Sciatic nerve (tissue), 2 donors: ENCODE results near the gene ELMO3. TPM values are rescaled to one million over a fixed set of nuclear protein-coding genes. Genes with fewer than 3 reads are reported as not detected.

ENCODE experiments used
- ATAC-seq: fragments of 200-7000 bp; cut with Tn5 transposase; one replicate; pipeline ENCODE4 v1.9.1; 2020; ENCODE audit warnings: mild to moderate bottlenecking, moderate library complexity
- DNase-seq: peaks from one replicate; pipeline ENCODE4 v3.0.0-alpha.2; 2020; ENCODE audit warnings: low spot score
- intact Hi-C: fragments of 100-400 bp; cut with DNase I; formaldehyde crosslinking; loops from one replicate; pipeline ENCODE4 v1.14.2; 2022
- total RNA-seq: library from RNA; stranded (reverse); fragmentation: NEBNext Ultra II Directional; extraction: Animal tissue kit (Norgen Biotek cat#: 25700); gene quantifications from one replicate; pipeline ENCODE4 v1.2.1, GENCODE V29; 2021
- donor health status: DM: no; HTN: no; CAD: no.
- donor health status: DM: no; HTN: no; CAD: no.

Gene ELMO3
- total RNA-seq, 1 donor from 2014 or later: 2.0 TPM

DNA sequence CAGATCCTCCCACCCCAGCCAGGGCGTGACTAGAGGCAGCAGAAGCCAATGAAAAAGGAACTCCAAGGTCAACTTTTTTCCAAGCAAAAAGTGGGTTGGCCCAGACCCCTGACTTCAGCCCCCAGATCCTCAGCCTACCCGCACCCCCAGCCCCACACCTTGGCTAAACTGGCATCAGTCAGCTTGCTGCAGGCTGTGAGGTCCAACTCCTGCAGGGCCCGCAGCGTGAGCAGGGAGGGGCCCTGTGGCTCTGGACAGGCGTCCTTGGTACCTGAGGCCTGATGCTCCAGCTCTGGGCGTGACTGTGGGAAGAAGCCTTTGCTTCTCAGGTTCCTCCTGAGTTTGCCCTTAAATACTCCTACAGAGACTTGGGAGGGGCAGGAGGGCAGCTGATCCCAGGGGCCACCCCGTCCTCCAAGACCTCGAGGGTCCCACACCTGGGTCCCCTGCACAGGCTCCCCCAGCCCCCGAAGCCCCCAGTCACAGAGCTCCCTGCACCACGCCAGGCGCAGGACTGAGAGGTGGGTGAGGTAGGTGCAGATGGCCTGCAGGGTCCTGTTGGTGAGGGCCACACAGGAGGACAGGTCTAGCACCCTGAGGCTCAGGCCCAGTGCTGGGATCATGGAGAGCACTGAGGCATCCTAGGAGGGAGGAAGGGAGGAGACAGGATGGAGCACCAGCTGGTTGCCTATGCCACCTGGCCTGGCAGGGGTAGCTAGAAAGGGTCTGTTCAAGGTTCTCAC lies 9.4 kb downstream of the ELMO3 start:
- intact Hi-C loops: no loop called here
- no peak for DNase-seq
- no peak for ATAC-seq

DNA sequence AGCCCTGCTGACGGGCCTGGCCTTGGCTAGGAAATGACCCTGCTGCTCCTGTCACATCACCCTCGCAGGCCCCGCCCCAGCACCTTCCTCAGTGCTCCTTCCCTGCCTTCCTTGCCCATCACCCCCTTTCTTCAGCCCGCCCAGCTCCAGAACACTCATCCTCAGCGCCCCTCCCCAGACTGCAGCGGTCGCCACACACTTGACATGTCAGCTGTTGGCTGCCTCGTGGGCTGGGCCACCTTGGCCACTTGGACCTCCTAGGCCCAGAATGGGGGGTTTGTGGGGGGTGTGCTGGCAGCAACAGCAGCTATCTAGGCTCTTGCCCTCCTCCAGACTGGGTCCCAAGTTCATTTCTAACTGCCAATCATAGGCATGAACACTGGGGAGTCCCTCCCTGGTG lies 10.6 kb downstream of the ELMO3 start:
- no peak for ATAC-seq
- intact Hi-C loops: no loop called here
- DNase-seq: no peak

DNA sequence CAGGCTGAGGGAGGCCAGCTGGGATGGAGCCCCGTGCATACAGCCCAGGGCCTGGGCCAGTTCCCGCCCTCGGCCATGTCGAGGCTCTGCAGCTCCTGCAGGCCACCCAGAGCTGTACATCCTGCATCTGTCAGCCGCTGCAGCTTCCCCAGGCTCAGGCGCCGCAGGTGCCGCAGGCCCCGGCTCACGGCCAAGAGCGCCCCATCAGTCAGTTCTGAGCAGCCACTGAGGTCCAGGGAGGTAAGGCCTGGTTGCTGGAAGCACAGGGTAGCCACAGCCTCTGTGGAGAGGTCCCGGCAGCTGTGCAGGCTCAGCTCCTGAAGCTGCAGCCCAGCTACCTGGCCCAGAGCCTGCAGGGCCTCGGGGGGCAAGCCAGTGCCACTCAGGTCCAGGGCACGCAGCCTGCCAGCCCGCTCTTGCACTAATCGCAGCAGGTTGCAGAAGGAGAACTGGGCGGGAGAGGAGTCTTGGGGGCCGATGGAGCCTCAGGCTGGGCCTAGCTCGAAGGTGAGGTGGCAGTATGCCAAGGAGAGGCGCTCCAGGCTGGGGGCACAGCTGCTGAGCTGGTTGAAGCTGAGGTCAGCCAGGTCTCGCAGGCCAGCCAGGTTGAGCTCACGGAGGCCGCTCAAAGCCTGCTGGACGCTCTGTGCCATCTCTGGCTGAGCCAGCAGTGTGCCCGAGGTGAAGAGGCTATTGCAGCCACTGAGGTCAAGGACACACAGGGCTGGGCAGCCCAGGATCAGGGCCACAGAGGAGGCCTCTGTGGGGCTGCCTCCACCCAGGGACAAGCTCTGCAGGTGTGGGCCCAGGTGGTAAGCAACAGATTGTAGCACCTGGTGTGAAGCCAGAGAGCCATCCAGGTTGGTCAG lies 11.4 kb downstream of the ELMO3 start:
- intact Hi-C loops: no loop called here
- ATAC-seq: no peak
- no peak for DNase-seq

DNA sequence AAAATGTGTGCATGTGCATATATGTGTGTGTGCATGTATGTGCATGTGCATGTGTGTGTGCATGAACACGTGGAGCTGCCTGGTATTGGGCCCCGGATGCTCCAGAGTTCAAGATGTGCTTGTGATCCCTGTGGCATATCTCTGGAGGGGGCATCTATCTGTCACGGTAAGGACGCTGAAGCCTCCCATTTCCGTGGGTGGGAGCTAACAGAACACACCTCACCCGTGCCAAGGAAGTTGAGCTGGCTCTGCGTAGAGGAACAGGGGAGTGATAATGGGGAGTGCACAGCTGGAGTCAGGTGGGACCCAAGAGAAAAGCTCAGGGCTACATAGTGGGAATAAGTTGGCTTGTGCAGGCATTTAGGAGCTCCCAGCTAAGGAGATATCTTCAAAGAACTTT lies 12.7 kb downstream of the ELMO3 start:
- intact Hi-C loops: no loop called here
- no peak for DNase-seq
- ATAC-seq: no peak

DNA sequence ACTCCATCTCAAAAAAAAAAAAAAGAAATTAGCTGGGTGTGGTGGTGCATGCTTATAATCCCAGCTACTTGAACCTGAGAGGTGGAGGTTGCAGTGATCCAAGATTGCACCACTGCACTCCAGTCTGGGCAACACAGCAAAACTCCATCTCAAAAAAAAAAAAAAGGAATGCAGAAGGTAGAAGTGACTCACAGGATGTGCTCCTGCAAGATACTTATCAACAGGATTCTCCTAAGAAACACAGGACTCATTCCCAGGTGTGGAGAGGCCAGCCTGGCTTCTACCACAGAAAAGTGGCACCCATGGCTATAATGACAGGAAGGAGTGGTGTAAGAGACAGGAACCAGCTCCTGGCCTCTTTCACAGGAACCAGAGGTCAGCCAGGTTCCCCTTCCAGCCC lies 13.8 kb downstream of the ELMO3 start:
- intact Hi-C loops: no loop called here
- ATAC-seq: no peak
- no peak for DNase-seq

DNA sequence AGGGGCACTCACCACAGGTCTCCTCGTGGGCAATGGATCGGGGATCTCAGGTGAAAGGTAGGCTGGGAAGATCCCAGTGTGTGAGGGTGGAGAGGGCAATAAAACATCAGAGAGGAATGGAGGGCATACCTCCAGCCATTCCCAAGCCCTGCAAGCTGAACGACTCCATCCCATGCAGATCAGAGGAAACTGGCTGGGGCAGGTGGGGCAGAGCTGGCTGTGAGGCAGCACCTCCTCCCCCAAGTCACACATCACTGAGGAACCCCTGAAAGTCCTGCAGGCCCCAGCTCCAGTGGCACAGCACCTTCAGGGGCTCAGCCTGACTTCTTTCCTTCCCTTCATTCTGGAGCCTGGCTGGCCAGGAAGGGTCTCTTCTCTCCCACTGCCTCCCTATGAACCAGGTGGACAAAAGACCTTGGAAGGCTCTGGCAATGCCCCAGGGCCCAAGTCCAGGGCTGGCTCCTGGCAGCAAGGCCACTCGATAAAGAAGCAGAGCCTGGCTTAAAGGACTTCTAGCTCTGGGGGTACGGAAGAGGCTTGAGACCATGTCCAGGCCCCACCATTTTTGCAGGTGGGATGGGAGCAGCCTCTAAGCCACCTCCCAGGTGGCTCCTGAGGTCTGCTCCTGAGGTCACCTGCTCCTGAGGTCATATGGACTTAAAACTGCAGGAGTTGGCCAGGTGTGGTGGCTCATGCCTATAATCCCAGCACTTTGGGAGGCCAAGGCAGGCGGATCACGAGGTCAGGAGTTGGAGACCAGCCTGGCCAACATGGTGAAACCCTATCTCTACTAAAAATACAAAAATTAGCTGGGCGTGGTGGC lies 14.5 kb downstream of the ELMO3 start:
- ATAC-seq (no peak), DNase-seq (no peak)
- intact Hi-C loops: no loop called here

DNA sequence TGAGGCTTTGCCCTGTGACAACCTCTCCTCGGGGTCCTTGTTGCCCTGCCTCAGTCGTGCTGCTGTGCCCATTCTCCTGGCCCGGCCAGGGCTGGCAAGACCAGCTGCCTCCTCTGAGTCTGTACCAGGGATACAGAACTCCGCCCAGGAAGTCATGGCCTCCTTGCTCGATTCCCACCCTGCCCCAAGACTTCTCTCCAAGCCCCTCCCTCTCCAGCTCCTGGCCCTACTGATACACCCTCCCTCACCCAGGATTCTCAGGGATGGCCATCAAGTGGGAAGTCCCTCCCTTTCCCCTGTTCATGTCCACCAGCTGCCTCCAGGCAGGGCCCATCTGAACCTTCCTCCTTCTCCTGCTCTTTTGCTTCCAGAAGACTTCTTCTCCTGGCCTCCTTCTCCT lies 16.8 kb downstream of the ELMO3 start:
- no peak for DNase-seq
- intact Hi-C loops: no loop called here
- ATAC-seq: no peak

DNA sequence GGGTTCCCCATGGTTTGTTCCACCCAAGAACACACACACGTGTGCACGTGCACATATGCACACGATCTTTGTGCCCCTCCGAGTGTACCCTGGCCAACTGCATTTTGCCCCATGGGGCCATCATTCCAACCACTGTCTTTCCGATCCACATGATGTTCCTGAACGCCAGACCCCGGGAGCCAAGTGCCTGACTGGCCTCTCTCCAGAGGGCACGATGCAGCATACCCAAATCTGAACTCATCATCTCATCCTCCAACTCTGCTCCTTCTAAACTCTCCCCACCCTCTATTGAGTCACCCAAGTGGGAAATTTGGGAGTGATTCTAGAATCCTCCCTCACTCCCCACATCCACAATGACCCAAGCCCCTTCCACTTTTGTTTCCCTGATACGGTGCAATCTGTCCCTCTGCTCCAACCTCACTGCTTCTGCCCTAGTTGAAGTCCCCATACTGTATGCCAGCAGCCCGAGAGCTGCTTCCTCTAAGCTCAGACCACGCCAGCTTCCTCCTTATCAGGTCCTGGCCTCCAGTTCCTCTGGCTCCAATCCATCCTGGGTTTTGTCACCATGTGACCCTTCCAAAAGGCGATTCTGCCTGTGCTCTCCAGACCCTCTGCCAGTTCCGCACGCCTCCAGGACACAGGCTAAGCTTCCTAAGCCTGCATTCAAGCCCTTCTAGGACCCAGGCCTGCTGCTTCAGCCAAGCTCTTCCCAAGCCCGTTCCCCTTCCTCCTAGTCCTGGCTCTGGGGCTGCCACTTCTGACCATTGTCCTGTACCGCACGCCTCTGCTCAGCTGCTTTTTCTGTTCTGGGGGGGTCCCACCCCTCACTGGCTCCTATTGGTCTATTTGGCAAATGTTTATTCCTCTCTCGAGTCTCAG lies 17.9 kb downstream of the ELMO3 start:
- intact Hi-C loops: no loop called here
- ATAC-seq (peak; percentile 75), DNase-seq (no peak)

DNA sequence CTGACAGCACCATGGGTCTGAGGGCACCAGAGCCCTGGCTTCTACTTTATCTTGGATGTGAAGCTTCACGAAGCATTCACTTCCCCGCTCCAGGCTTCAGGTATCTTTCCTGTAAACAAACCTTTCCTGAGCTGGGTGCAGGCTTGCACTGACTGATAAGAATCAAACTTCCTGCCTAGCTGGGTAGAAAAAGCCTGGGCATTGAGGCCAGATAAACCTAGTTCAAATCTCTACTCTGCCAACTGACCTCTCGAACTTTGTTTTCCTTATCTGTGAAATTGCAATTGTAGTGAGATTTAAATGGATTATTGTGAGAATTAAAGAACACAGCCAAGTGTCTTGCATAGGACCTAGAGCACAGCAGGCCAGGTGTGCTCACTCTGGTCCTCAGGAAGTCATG lies 25.1 kb downstream of the ELMO3 start:
- intact Hi-C loops: no loop called here
- no peak for ATAC-seq
- DNase-seq: no peak

DNA sequence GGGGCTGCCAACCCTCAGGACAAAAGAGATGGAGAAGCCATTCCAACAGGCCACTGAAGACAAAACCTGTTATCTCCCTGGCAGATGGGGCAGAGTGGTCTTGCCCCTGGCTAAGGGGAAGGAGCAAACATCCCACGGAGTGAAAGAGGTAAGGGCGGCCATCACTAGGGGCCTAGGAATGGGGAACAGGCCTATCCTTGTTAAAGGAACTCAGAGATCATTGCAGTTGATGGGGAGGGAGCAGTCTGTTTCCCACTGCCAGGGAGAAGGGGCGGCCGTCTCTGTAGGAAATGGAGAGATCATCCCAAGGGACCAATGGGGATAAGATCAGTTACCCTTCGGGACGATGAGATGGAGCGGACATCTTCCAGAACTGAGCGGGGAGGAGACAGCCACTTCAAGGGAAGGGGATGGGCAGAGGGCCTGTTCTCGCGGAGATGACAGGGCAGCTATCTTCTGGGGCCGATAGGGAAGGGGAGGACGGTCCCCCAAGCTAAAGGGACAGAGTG lies 27.4 kb downstream of the ELMO3 start:
- ATAC-seq (peak; percentile 4), DNase-seq (no peak)
- intact Hi-C loops: no loop called here

DNA sequence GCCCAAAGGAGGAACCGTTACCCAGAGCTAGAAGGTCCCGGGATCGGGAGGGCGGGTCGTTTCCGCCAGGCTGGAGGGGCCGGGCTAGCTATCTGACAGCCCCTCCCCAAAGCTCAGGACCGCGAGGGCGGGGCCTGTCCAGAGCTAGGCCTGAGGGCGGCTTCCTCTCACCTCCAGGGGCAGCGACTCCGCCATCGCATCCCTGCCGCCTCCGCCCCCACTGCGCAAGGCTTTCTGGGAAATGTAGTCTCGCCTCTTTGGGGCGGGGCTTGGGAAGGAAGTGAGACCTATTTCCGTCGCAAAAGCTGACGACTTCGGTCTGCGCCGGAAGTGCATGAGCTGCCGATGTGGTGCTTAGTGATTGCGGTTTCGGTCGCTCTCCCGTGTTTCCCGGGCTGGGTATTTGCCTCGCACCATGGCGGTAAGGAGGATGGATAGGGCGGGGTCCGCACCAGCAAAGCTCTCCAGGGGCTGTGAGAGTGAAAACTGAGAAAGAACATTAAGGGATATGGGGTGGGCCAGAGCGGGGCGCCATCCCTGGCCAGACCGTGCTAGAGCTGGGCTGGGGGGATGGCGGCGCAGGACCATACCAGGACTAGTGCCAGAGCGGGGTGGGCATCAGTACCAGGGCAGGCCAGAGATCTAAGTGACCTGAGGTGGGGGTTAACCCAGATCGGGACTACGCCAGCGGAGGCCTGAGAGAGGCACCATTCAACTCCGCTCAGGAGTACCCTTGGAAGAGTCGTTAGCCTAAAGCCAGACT lies 28.1 kb downstream of the ELMO3 start, which contains the start of gene TMEM208:
Gene TMEM208, plus strand, starts transcription at position 327 of the 763 bp plus-strand sequence. Its CDS starts 89 bp downstream, at position 416.
- ATAC-seq (peak; percentile 98), DNase-seq (peak; percentile 99)
- intact Hi-C loops: no loop called here

DNA sequence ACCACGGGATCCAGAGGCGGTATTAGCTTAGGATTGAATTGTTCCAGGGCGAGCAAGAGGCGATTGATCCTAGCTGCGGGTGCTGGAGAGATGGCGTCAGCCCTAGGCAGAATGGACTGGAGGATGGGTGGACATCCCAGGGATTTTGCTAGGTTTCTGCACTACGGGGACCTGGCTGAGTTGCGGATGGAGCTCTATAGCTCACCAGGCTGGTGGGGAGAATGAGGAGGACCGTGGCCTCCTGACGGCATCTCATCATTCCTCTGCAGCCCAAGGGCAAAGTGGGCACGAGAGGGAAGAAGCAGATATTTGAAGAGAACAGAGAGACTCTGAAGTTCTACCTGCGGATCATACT lies 28.6 kb downstream of the ELMO3 start:
- ATAC-seq: no peak
- intact Hi-C loops: no loop called here

DNA sequence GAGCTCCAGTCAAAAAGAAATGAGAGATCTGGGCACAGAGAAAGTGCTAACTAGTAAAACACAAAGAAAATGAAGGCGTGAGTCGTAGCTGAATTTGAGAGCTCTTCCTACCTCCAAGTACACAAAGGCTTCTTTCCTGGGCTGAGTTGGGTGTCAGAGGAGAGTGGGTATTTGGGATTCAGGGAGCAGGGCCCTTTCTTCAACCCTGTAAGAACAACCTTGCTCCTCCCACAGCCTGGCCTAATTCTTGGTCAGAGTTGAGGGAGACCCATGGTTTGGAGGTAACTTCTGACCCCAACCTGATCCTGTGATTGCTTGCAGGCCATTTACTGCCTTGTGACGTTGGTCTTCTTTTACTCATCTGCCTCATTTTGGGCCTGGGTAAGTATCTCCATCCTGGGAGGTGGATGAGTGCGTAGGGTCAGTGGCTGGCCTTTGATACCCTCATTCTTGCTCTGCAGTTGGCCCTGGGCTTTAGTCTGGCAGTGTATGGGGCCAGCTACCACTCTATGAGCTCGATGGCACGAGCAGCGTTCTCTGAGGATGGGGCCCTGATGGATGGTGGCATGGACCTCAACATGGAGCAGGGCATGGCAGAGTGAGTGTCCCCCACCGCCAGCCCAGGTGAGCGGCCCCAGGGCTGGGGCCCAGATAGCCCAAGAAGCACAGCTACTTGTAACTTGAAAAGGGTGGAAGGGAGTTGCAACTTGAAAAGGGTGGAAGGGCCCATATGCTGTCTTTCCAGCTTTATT lies 29.3 kb downstream of the ELMO3 start:
- DNase-seq: no peak
- intact Hi-C loops: no loop called here
- no peak for ATAC-seq

More for the DNA sequence above, 28.6 kb downstream of the ELMO3 start:
- no peak for DNase-seq

DNA sequence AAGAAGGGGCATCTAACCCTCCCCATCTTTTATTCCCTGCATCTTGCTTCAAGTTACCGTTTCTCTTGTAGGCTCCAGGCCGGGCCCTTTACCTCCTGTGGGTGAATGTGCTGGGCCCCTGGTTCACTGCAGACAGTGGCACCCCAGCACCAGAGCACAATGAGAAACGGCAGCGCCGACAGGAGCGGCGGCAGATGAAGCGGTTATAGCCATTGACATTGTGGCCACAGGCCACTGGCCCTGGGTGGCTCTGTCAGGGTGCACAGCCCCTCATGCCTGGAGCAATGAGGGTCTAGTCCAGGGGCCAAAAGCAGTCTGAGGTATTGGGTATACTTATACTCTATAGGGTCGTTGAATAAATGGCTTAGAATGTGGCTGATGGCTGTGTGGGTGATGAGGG lies 30.0 kb downstream of the ELMO3 start:
- ATAC-seq (no peak), DNase-seq (no peak)
- intact Hi-C loops: no loop called here

DNA sequence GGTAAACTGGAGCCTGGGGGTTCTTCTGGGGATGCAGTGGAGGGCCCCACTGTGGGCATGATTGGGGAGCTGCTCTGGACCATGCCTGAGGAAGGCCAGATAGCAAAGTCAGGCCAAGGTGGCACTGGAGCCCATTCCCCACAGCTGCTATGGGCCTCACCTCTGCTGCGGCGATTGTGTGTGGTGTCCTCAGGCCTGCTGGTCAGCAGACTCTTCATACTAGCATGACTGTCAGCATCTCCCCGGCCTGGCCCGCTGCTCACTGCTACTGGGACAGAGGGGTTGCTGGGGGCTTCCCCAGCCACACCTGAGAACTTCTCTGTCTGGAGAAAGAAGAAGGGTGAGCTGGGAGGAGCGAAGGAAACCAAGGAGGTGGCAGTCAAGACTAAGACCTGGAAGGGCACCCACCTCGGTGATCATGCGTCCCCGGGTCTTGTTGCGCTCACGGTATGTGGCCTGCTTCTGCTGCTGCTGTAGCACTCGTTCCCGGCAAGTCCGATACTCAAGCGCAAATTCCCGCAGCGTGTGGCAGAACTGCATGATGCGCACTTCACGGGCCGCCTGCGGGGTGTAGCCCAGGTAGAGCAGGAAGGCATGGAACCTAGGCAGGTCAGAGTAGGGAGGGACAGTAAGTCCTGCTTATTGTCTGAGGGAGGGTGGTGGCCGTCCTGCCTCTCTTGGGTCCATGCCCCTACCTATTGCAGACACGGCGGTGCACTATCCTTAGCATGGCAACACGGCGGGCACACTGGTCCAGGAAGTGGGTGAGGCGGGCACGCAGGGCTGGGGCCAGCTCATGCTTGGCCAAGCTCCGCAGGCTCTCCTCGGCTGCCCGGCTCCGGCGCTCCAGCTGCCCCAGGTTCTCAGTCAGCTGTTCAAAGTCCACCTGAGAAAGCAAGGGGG lies 31.2 kb downstream of the ELMO3 start:
- ATAC-seq (no peak), DNase-seq (no peak)
- intact Hi-C loops: no loop called here
